HepG2 (cell line): Measurements from ENCODE around the gene JMJD6. TPM values are rescaled to one million over a fixed set of nuclear protein-coding genes. Genes with fewer than 3 reads are reported as not detected.
A peak's percentile ranks its signal among the peaks of the same experiment; 100 is the strongest.

Experiments used
- ADNP ChIP-seq: sonication (generic); formaldehyde crosslinking; IDR thresholded peaks from 2 replicates; pipeline ENCODE4 v1.4.0; 2020; ENCODE audit warnings: missing genetic modification reagents
- ARNTL ChIP-seq: sonication (generic); formaldehyde crosslinking; IDR thresholded peaks from 2 replicates; pipeline ENCODE4 v1.4.0; 2020; ENCODE audit warnings: mild to moderate bottlenecking, missing genetic modification reagents
- GTF2F1 ChIP-seq: fragments of 150-350 bp; IDR thresholded peaks from 2 replicates; pipeline ENCODE4 v1.6.1; 2014; ENCODE audit warnings: low read length
- HNF1A ChIP-seq, 2 experiments: sonication (generic) in 1 of 2; formaldehyde crosslinking in 1 of 2; IDR thresholded peaks; 2 replicates each; pipeline versions ENCODE4 v1.4.0 to v1.6.1; 2016 to 2020; ENCODE audit warnings: borderline replicate concordance in 1 of 2, low read depth in 1 of 2, mild to moderate bottlenecking in 1 of 2, missing genetic modification reagents in 1 of 2
- IKZF1 ChIP-seq: fragments of 450-650 bp; IDR thresholded peaks from 2 replicates; pipeline ENCODE4 v1.7.1; 2016
- KLF12 ChIP-seq: sonication (generic); formaldehyde crosslinking; IDR thresholded peaks from 2 replicates; pipeline ENCODE4 v1.4.0; 2020; ENCODE audit warnings: missing genetic modification reagents, borderline replicate concordance
- MIER2 ChIP-seq: IDR thresholded peaks from 2 replicates; pipeline ENCODE4 v1.6.1; 2016; ENCODE audit warnings: missing biosample characterization, missing genetic modification reagents
- NR1H2 ChIP-seq: sonication (generic); formaldehyde crosslinking; IDR thresholded peaks from 2 replicates; pipeline ENCODE4 v1.8.1; 2022; ENCODE audit warnings: low read depth, missing genetic modification reagents, borderline replicate concordance
- PRMT3 ChIP-seq: sonication (generic); formaldehyde crosslinking; IDR thresholded peaks from 2 replicates; pipeline ENCODE4 v1.8.1; 2022; ENCODE audit warnings: low read depth, mild to moderate bottlenecking, moderate library complexity, missing genetic modification reagents, borderline replicate concordance
- ZNF282 ChIP-seq: fragments of 450-650 bp; IDR thresholded peaks from 2 replicates; pipeline ENCODE4 v1.6.1; 2018; ENCODE audit not compliant: partially characterized antibody
- ZNF44 ChIP-seq: sonication (generic); formaldehyde crosslinking; IDR thresholded peaks from 2 replicates; pipeline ENCODE4 v1.5.1; 2020; ENCODE audit warnings: mild to moderate bottlenecking, missing genetic modification reagents
- ZNF446 ChIP-seq: sonication (generic); formaldehyde crosslinking; IDR thresholded peaks from 2 replicates; pipeline ENCODE4 v1.5.0; 2020; ENCODE audit warnings: mild to moderate bottlenecking, missing genetic modification reagents
- ZNF710 ChIP-seq: sonication (generic); formaldehyde crosslinking; IDR thresholded peaks from 2 replicates; pipeline ENCODE4 v1.5.0; 2020; ENCODE audit warnings: mild to moderate bottlenecking, missing genetic modification reagents, borderline replicate concordance
- polyA plus RNA-seq, 8 experiments: library from polyadenylated mRNA; depleted of rRNA in 3 of 8; stranded (reverse) in 7 of 8; unstranded in 1 of 8; fragments of >200 nt; fragmentation: Illumina TruSeq in 4 of 8; extraction: Trizol in 4 of 8; gene quantifications; 2 replicates each; pipeline versions ENCODE4 v1.2.1 to v1.2.3, GENCODE V29; 2011 to 2016; ENCODE audit warnings: low read depth in 4 of 8, missing spikeins in 1 of 8, mixed read lengths in 1 of 8; ENCODE audit not compliant: insufficient read depth in 1 of 8
- total RNA-seq, 5 experiments: library from RNA; depleted of rRNA; stranded (reverse); fragments of >200 nt; fragmentation: Illumina TruSeq; extraction: Trizol; gene quantifications; 2 replicates each; pipeline ENCODE4 v1.2.3, GENCODE V29; 2016; ENCODE audit warnings: low read depth in 1 of 5
- TF ChIP-seq, protein P1 (sequence below): sonication (generic); formaldehyde crosslinking; IDR thresholded peaks from 2 replicates; pipeline ENCODE4 v1.4.0; 2020; ENCODE audit warnings: missing genetic modification reagents, borderline replicate concordance
- TF ChIP-seq, protein P2 (sequence below), 2 experiments: IDR thresholded peaks; 2 replicates each; pipeline ENCODE4 v1.6.1; 2011 to 2012; ENCODE audit warnings: low read length in 2 of 2, borderline replicate concordance in 1 of 2, low read depth in 1 of 2, mild to moderate bottlenecking in 1 of 2, moderate library complexity in 1 of 2

Gene JMJD6
- total and polyA plus RNA-seq, 2 of the 13 experiments (the other 11 are each of a cell fraction or from before 2014, with no cell fraction given), result 33.6 to 41.0 TPM

- TF ChIP-seq, protein P1, sequence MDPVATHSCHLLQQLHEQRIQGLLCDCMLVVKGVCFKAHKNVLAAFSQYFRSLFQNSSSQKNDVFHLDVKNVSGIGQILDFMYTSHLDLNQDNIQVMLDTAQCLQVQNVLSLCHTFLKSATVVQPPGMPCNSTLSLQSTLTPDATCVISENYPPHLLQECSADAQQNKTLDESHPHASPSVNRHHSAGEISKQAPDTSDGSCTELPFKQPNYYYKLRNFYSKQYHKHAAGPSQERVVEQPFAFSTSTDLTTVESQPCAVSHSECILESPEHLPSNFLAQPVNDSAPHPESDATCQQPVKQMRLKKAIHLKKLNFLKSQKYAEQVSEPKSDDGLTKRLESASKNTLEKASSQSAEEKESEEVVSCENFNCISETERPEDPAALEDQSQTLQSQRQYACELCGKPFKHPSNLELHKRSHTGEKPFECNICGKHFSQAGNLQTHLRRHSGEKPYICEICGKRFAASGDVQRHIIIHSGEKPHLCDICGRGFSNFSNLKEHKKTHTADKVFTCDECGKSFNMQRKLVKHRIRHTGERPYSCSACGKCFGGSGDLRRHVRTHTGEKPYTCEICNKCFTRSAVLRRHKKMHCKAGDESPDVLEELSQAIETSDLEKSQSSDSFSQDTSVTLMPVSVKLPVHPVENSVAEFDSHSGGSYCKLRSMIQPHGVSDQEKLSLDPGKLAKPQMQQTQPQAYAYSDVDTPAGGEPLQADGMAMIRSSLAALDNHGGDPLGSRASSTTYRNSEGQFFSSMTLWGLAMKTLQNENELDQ (CRISPR knock-in tag), result no peak
- TF ChIP-seq ZNF710 (CRISPR knock-in tag) (0 out of 2 replicates have a peak, but pooled peaks have one; percentile 32), KLF12 (CRISPR knock-in tag) (no peak), GTF2F1 (no peak), PRMT3 (CRISPR knock-in tag) (no peak), IKZF1 (no peak), ADNP (CRISPR knock-in tag) (no peak), NR1H2 (CRISPR knock-in tag) (no peak), ZNF282 (no peak), MIER2 (CRISPR knock-in tag) (no peak), ZNF44 (no peak), HNF1A (IDR thresholded peaks at IDR 0.05; ENCODE audit: low read depth) (no peak), HNF1A (CRISPR knock-in tag; IDR thresholded peaks at IDR 0.05; ENCODE audit: borderline replicate concordance) (no peak), ZNF446 (CRISPR knock-in tag) (no peak), ARNTL (CRISPR knock-in tag) (no peak; the same call in 1 of the 2 replicates)
- TF ChIP-seq, protein P2, sequence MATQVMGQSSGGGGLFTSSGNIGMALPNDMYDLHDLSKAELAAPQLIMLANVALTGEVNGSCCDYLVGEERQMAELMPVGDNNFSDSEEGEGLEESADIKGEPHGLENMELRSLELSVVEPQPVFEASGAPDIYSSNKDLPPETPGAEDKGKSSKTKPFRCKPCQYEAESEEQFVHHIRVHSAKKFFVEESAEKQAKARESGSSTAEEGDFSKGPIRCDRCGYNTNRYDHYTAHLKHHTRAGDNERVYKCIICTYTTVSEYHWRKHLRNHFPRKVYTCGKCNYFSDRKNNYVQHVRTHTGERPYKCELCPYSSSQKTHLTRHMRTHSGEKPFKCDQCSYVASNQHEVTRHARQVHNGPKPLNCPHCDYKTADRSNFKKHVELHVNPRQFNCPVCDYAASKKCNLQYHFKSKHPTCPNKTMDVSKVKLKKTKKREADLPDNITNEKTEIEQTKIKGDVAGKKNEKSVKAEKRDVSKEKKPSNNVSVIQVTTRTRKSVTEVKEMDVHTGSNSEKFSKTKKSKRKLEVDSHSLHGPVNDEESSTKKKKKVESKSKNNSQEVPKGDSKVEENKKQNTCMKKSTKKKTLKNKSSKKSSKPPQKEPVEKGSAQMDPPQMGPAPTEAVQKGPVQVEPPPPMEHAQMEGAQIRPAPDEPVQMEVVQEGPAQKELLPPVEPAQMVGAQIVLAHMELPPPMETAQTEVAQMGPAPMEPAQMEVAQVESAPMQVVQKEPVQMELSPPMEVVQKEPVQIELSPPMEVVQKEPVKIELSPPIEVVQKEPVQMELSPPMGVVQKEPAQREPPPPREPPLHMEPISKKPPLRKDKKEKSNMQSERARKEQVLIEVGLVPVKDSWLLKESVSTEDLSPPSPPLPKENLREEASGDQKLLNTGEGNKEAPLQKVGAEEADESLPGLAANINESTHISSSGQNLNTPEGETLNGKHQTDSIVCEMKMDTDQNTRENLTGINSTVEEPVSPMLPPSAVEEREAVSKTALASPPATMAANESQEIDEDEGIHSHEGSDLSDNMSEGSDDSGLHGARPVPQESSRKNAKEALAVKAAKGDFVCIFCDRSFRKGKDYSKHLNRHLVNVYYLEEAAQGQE (IDR thresholded peaks at IDR 0.05; ENCODE audit: borderline replicate concordance in 1 of 2, low read depth in 1 of 2, low read length in 2 of 2), result no peak
Measured at GRCh38 chr17:76696763-76697701, 29.4 kb downstream of the JMJD6 start (continued).
